HG03039 (cell line): ENCODE data around the gene HPS5.
A peak's percentile ranks its signal among the peaks of the same experiment; 100 is the strongest.

Source experiments
- ATAC-seq: cut with Tn5 transposase; IDR thresholded peaks from one replicate; pipeline ENCODE4 v1.9.1; 2021; ENCODE audit warnings: mild to moderate bottlenecking, moderate library complexity; ENCODE audit not compliant: unreplicated experiment

The HPS5 gene

GRCh38 chr11:18243783-18244362, 78.1 kb downstream of the HPS5 start:
- no peak for ATAC-seq

DNA sequence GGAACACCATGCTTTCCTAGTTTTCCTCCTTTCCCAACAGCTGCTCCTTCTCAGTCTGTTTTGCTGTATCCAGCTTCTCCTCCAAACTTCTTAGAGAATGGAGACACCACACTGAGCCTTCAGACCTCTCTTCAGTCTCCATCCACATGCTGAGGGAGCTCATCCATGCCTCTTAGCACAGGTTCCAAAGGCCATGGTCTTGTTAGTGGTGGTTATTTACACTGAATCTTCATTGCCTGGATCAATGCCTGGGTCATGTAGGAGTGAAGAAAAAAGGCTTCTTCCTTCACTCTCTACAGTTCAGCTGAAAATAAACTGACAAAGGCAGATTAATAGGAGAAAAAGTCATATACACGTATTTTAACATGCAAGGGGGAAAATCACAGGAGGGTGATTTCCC, 82.3 kb downstream of the HPS5 start:
- no peak for ATAC-seq

DNA sequence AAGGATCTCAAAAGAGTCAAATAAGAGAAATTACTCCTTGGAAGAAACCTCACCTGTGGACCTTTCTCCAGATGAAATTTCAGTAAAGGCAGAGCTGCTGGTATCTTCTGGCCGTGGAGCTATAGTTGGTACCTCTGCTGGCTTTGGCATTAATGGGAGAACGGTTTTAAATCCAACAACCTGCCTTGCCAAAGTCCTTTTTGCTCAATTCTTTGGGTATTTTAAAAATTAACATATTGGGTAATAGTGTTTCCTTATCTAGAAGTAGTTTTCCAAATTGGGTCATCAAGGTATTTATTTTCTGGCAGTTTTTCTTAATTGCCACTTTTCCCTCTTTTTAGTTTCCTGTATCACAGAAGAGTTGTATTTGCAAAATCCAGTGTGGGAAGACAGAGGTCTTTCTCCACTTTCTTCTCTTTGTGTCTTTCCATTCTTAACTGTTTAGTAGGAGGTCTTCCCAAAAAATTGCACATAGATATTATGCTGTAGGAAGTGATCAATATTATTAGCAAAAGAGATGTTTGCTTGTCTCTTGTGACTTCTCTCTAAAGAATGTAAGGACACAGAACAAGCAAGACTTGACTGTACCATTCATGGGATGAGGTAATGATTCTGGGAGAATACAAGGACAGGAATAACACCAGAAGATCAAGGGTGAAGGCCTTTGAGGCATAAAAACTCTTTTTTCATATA, 85.1 kb downstream of the HPS5 start, which contains the start of gene SAA4:
SAA4 (minus strand) TSS at position 139 of the 693 bp plus-strand sequence. CDS start 876 bp downstream, outside the sequence.
- ATAC-seq, result no peak

GRCh38 chr11:18235394-18236334, 86.3 kb downstream of the HPS5 start:
- no peak for ATAC-seq

- ATAC-seq, result no peak
Observed at GRCh38 chr11:18233912-18234311, 88.0 kb downstream of the HPS5 start.

- no peak for ATAC-seq
Observed at GRCh38 chr11:18230859-18231258, 91.1 kb downstream of the HPS5 start.

GRCh38 chr11:18229501-18229900, 92.4 kb downstream of the HPS5 start:
- ATAC-seq, result peak; percentile 83
